Hepatocyte (in vitro differentiated cells): ENCODE data around the gene PPP4R1. TPM values are rescaled to one million over a fixed set of nuclear protein-coding genes. Genes with fewer than 3 reads are reported as not detected.

ENCODE experiments used
- DNase-seq: peaks from one replicate; pipeline ENCODE4 v3.0.0-alpha.2; 2016; ENCODE audit warnings: low spot score
- H2AFZ ChIP-seq: fragments of 200-600 bp; sonication (generic); 2 replicates; pipeline ENCODE4 v1.6.0; 2016; ENCODE audit warnings: antibody characterized with exemption, mild to moderate bottlenecking
- H3K27ac ChIP-seq: fragments of 200-600 bp; sonication (generic); 2 replicates; pipeline ENCODE4 v1.5.1; 2016; ENCODE audit warnings: mild to moderate bottlenecking
- H3K27me3 ChIP-seq: fragments of 200-600 bp; sonication (generic); 2 replicates; pipeline ENCODE4 v1.6.1; 2016
- H3K36me3 ChIP-seq: fragments of 200-600 bp; sonication (generic); replicated peaks from 2 replicates; pipeline ENCODE4 v1.5.1; 2016; ENCODE audit warnings: low read depth; ENCODE audit not compliant: insufficient read depth
- H3K4me1 ChIP-seq: fragments of 200-600 bp; sonication (generic); 2 replicates; pipeline ENCODE4 v1.5.1; 2016; ENCODE audit warnings: mild to moderate bottlenecking, moderate library complexity; ENCODE audit not compliant: insufficient read depth
- H3K4me2 ChIP-seq: fragments of 200-600 bp; sonication (generic); 2 replicates; pipeline ENCODE4 v1.6.0; 2016
- H3K4me3 ChIP-seq: fragments of 200-600 bp; sonication (generic); 2 replicates; pipeline ENCODE4 v1.5.1; 2016; ENCODE audit warnings: mild to moderate bottlenecking
- H3K79me2 ChIP-seq: fragments of 200-600 bp; sonication (generic); 2 replicates; pipeline ENCODE4 v1.6.0; 2017; ENCODE audit warnings: mild to moderate bottlenecking
- H3K9me2 ChIP-seq: fragments of 200-600 bp; sonication (generic); replicated peaks from 2 replicates; pipeline ENCODE4 v1.6.0; 2017; ENCODE audit warnings: mild to moderate bottlenecking; ENCODE audit not compliant: insufficient read depth
- H3K9me3 ChIP-seq: fragments of 200-600 bp; sonication (generic); 2 replicates; pipeline ENCODE4 v1.5.1; 2016; ENCODE audit warnings: low read depth, mild to moderate bottlenecking
- H4K20me1 ChIP-seq: fragments of 200-600 bp; sonication (generic); 2 replicates; pipeline ENCODE4 v1.6.0; 2016; ENCODE audit warnings: mild to moderate bottlenecking; ENCODE audit not compliant: insufficient read depth, poor library complexity, severe bottlenecking
- EZH2 ChIP-seq: fragments of 200-600 bp; sonication (generic); IDR thresholded peaks from 2 replicates; pipeline ENCODE4 v1.6.1; 2016; ENCODE audit warnings: antibody characterized with exemption, mild to moderate bottlenecking, borderline replicate concordance
- EZH2phosphoT487 ChIP-seq: fragments of 200-600 bp; sonication (generic); IDR thresholded peaks from one replicate; pipeline ENCODE4 v1.6.1; 2018; ENCODE audit warnings: antibody characterized with exemption, mild to moderate bottlenecking, low read depth, moderate library complexity; ENCODE audit not compliant: unreplicated experiment, severe bottlenecking
- WGBS: methylation state at CpG from one replicate; pipeline ENCODE4 v1.1.6; 2016; ENCODE audit warnings: low lambda C conversion rate; ENCODE audit errors: missing lambda C conversion rate; 5-methylcytosine and 5-hydroxymethylcytosine counted together
- polyA plus RNA-seq: library from polyadenylated mRNA; unstranded; fragments of >200 nt; fragmentation: Nextera tagmentation; extraction: Ambion mirVana; gene quantifications from 2 replicates; pipeline ENCODE4 v1.2.1, GENCODE V29; 2016
- total RNA-seq: library from RNA; depleted of rRNA; stranded (reverse); fragments of >200 nt; gene quantifications from 2 replicates; pipeline ENCODE4 v1.2.3, GENCODE V29; 2014
- TF ChIP-seq, protein P1 (sequence below): fragments of 200-600 bp; sonication (generic); IDR thresholded peaks from 2 replicates; pipeline ENCODE4 v1.5.1; 2016; ENCODE audit warnings: antibody characterized with exemption, mild to moderate bottlenecking; ENCODE audit not compliant: poor library complexity

The PPP4R1 gene
- total and polyA plus RNA-seq, 2 experiments from 2014 or later = 34.5 to 93.6 TPM

DNA sequence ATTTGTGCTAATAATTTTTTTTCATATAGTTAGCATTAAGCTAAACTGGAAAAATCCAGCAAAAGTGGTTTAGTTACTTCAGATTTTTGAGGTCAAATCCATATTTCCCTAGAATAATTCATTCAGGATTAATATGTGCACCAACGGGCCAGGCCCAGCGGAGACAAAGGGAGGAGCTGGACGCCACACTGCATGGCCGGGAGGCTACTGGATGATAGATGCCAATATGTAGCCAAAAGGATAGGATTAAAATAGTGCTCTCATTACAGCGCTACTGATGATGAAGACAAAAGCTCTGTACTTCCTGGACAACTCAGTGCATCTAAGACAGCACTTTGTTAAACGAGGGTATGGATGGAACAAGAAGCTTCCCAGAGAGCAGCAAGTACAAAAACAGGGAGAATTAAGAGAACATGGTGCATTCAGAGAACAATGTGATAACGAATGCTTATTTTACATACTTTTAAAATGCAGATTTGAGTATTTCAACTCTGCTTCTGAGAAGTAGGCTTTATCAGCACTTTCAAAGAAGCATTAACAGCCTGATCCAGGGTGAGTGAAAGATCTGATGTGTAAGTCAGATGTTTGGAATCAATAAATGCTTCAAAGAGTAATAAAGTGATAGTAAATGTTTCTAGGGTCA is 39.8 kb downstream of the PPP4R1 start:
- H3K79me2 ChIP-seq = no peaks in the 10 kb centered on the region
- H3K4me3 ChIP-seq = no peak overlapping the region
- no peaks in the 10 kb centered on the region for H3K27me3 ChIP-seq
- no peak for DNase-seq
- no peak overlapping the region for H2AFZ ChIP-seq
- no peak overlapping the region for H3K4me2 ChIP-seq
- no peaks in the 10 kb centered on the region for H3K9me2 ChIP-seq
- no peaks in the 10 kb centered on the region for H3K9me3 ChIP-seq
- no peaks in the 10 kb centered on the region for H3K36me3 ChIP-seq
- H3K27ac ChIP-seq = no peak overlapping the region
- TF ChIP-seq EZH2phosphoT487 (no peak), EZH2 (no peak)
- TF ChIP-seq, protein P1, sequence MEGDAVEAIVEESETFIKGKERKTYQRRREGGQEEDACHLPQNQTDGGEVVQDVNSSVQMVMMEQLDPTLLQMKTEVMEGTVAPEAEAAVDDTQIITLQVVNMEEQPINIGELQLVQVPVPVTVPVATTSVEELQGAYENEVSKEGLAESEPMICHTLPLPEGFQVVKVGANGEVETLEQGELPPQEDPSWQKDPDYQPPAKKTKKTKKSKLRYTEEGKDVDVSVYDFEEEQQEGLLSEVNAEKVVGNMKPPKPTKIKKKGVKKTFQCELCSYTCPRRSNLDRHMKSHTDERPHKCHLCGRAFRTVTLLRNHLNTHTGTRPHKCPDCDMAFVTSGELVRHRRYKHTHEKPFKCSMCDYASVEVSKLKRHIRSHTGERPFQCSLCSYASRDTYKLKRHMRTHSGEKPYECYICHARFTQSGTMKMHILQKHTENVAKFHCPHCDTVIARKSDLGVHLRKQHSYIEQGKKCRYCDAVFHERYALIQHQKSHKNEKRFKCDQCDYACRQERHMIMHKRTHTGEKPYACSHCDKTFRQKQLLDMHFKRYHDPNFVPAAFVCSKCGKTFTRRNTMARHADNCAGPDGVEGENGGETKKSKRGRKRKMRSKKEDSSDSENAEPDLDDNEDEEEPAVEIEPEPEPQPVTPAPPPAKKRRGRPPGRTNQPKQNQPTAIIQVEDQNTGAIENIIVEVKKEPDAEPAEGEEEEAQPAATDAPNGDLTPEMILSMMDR = no peak
- no peaks in the 10 kb centered on the region for H4K20me1 ChIP-seq
- H3K4me1 ChIP-seq = peaks cover 8% of the 10 kb centered on the region
- WGBS = 86% methylated on average over 7 of the region's 7 CpGs

DNA sequence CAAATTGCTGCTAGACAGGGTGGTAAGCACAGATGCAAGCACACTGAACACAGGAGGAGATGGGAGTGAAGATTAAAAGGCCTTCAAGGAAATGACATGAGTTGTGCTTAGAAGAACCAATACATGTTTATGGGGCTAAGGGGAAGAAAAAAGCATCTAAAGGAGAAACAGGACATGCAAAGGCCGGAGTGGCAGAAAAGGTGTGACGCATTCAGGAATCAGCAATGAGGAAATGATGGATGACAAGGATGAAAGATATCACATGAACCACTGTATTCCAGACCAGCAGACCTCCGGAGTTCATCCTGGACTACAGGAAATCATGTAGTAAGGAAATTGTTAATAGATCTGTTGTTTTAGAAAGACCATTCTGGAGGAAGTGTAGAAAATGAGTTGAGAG is 42.8 kb downstream of the PPP4R1 start:
- Histone ChIP-seq H2AFZ (no peak overlapping the region), H3K27me3 (no peaks in the 10 kb centered on the region), H3K36me3 (no peaks in the 10 kb centered on the region), H3K9me2 (no peaks in the 10 kb centered on the region), H3K4me3 (no peak overlapping the region), H4K20me1 (no peaks in the 10 kb centered on the region), H3K79me2 (peaks cover 5% of the 10 kb centered on the region), H3K27ac (no peak overlapping the region), H3K4me1 (peaks cover 8% of the 10 kb centered on the region), H3K9me3 (no peaks in the 10 kb centered on the region), H3K4me2 (no peak overlapping the region)
- TF ChIP-seq EZH2 (no peak), EZH2phosphoT487 (no peak)
- TF ChIP-seq, protein P1 = no peak
- 95% methylated on average over 3 of the region's 3 CpGs for WGBS
- no peak for DNase-seq

DNA sequence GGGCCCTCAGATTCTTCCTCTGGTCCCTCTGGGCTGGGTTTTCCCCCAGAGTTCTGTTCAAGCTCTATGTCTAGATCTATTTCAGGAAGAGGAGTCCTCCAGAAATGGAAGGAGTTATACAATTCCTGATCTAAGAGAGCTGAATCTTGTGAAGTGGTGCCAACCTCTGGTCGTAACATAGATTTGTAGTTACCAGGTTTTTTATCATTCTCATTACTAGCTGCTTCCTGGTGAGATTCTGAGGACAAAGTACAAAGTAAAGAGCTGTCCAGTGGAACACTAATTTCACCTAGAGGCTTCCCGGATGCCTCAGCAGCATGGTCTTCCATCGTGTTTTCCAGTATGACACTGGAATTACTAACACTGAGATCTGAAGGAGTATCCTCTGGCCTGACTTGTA is 44.1 kb downstream of the PPP4R1 start:
- Histone ChIP-seq H3K9me2 (no peaks in the 10 kb centered on the region), H4K20me1 (no peaks in the 10 kb centered on the region), H2AFZ (no peak overlapping the region), H3K27ac (no peak overlapping the region), H3K27me3 (no peaks in the 10 kb centered on the region), H3K4me2 (no peak overlapping the region), H3K79me2 (peaks cover 5% of the 10 kb centered on the region), H3K4me1 (no peaks in the 10 kb centered on the region), H3K4me3 (no peak overlapping the region), H3K9me3 (no peaks in the 10 kb centered on the region), H3K36me3 (no peaks in the 10 kb centered on the region)
- TF ChIP-seq EZH2phosphoT487 = no peak
- no peak for TF ChIP-seq EZH2
- TF ChIP-seq, protein P1 = no peak
- DNase-seq = peak; percentile 18
- WGBS = 85% methylated on average over 3 of the region's 3 CpGs
